Stimulated activated CD4-positive, alpha-beta T cell treated with anti-CD3 and anti-CD28 coated beads, TNF-alpha, amount 100 ng/mL, for 4 hours (primary cell): Measurements from ENCODE around the gene HLA-DQB1.
"Not testable (repeated sequence)": the region's sequence is repeated elsewhere in the genome, so short reads cannot be mapped to it uniquely, and the experiment has no call there.

Source experiments
- DNase-seq, 3 experiments: peaks; one replicate each; pipeline ENCODE4 v3.0.0-alpha.2; 2020; ENCODE audit warnings: low read depth in 3 of 3

The HLA-DQB1 gene

DNA sequence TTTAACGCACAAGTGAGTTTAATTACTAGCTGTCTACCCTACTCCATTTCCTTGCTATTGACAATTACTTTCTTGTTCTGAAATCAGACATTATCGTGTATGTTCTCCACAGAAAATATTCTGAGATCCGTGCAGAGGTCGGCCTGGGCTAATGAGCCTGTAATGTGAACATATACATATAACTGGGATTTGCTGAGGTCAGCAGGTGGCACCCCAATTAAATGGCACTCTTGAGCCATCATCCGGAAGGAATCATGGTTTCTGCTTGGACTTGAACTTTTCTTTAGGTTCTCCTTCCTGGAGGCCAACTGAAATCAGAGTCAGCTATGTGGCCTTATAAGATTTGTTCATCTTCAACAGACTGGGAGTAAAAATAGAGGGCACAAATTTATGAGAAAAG lies 3.6 kb downstream of the HLA-DQB1 start:
- DNase-seq, result no peak

DNA sequence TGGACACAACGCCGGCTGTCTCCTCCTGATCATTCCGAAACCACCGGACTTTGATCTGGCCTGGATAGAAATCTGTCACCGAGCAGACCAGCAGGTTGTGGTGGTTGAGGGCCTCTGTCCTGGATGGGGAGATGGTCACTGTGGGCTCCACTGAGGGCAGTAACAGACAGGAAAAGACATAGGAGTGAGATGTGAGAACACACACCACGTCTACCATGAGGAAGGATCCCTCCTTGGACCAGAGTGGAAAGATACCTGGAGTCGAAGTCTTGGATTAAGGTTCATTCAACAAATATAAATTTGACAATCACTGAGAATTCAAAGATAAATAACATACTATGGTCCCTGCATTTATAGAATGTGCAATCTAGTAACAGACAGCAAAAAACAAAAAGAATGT lies 4.4 kb downstream of the HLA-DQB1 start:
- no peak for DNase-seq

DNA sequence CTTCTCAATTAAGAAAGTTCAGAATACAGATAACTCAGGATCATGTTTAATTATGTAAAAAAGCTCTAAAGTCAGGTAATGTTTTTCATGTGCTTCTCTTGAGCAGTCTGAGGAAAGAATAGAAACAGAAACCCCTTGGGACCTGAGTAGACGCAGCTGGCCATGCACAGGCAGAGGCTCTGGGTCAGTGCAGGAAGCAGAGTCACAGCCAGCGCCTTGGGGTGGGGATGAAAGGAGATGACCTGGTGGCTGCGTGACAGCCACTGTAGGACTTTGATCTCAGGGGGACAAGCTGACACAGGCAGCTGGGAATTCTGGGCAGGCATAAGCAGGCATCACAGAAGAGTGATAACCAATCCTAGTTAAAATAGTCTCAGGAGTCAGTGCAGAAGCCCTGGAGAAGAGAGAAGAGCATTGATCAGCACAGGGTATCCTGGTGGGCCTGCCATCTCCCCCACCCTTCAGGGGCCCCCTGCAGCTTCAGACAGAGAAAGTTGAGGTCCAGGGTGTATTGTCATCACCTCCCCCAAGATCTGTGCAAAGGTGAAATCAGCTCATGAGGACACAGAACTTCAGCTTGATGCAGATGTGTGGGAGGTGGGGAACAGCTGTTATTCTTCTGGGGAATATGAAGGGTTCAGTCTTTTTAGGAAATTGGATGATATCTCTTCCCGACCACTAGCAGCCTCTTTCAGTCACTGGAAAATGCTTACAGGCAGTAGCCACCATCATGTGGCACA lies 6.4 kb downstream of the HLA-DQB1 start:
- no peak for DNase-seq

DNA sequence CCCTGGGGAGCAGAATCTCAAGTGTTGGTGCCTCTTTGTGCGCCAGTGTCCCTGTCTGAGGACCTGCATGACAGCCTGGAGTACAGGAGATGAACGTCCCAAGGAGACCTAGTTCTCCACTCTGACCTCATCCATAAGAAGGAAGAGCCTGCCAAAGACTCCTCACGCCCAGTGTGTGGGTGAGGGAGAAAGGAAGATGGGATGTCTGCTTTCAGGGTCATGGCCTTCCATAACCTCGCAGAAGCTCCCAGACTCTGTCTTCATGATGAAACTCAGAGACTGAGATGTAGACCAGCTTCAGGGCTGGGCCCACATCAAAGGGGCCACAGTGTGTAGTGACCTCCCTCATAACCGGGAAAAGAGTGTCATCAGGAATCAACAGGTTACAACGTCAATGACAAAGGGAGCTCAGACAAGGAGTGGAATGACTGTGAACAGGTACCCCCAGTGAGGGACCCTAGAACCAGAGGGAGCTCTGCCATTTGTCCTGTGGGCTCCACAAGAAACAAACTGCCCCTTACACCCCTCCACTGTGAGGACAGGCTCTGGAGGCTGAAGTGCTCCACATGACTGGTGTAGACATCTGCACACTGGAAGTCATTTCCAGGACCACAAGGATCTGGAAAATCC lies 8.1 kb downstream of the HLA-DQB1 start:
- no peak for DNase-seq

DNA sequence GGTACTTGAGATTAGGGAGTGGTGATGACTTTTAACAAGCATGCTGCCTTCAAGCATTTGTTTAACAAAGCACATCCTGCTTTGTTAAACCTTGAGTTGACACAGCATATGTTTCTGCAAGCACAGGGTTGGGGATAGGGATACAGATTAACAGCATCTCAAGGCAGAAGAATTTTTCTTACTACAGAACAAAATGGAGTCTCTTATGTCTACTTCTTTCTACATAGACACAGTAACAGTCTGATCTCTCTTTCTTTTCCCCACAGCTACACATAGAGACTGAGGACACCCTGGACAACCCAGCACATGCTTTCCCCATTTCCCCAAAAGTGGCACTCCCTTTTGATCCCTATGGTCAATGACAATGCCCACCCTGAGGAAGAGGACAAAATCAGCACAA lies 8.6 kb downstream of the HLA-DQB1 start:
- not testable (repeated sequence) for DNase-seq

DNA sequence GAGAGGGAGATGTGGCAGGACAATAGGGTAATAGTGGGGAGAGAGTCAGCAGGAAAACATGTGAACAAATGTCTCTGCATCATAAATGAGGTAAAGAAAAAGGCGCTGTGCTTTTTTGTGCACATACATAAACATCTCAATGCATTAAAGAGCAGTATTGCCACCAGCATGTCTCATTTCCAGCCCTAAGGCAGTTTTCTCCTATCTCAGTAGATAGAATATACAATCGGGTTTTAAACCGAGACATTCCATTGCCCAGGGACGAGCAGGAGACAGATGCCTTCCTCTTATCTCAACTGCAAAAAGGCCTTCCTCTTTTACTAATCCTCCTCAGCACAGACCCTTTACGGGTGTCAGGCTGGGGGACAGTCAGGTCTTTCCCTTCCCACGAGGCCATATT lies 9.1 kb downstream of the HLA-DQB1 start:
- not testable (repeated sequence) for DNase-seq

DNA sequence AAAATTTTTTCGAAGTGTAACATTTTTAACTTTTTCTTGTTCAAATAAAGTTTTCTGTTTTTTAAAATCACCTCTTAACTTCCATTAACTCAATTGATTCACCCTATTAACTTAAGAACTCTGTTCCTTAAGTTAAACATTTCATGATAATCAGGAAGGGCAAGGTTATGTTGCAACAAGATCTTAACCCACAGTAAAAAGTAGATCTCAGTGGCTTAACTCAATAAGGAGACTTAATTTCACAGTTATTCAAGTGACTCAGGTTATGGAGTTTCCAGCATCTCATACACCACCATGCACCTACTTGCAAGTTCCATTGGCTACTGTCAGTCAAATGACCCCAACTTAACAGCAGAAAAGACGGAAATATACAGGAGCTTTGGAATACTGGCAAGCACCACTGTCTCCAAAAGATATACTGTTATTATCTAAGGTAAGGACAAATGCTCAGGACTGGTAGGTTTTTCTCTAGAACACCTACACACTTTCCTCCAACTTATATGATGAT lies 11.2 kb downstream of the HLA-DQB1 start:
- DNase-seq, result no peak

DNA sequence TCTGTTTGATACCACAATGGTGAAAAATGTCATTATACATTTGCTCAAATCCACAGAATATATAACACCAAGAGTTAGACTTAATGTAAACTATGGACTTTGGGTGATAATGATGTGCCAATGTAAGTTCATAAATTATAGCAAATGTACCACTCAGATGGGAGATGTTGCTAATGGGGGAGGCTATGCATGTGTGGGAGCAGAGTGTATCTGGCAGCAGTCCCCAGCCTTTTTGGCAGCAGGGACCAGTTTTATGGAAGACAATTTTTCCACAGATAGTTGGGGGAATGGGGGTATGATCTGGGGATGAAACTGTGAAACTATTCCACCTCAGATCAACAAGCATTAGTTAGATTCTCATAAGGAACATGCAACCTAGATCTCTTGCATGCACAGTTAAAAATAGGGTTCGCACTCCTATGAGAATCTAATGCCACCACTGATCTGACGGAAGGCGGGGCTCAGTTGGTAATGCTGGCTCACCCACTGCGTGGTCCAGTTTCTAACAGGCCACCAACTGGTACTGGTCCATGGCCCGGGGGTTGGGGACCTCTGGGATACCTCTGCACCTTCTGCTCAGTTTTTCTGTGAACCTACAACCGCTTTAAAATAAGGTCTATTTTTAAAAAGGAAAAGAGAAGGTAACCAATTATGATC lies 21.3 kb downstream of the HLA-DQB1 start:
- no peak for DNase-seq

DNA sequence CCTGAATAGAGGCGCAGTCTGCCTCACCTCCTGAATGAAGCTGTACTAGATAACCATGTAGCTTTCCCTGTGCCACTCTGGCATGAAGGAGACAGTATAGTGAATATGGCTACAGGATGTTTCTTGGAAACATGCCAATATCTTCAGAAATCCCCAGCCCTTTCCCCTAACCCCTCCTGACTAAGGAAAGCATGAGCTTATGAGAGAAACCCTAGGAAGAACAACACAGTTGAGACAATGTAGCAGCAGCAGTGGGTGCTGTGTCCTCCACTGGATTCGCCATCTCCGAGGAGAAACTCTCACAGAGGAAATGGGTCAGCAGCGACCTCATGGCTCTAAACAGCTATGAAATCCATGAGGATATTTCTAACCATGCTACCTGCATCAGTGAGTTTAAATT lies 22.6 kb downstream of the HLA-DQB1 start:
- DNase-seq, result no peak

DNA sequence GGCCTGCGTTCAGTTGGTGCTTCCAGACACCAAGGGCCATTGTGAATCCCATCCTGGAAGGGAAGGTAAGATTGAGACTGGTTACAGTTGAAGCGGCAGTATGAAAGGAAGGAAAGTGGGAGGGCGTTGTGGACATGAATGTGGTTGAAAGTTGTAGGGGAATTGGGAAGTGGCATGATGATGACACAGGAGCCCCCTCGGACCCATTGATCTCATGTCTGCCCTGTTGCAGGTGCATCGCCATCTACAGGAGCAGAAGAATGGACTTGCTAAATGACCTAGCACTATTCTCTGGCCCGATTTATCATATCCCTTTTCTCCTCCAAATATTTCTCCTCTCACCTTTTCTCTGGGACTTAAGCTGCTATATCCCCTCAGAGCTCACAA lies 23.7 kb downstream of the HLA-DQB1 start:
- DNase-seq, result no peak

DNA sequence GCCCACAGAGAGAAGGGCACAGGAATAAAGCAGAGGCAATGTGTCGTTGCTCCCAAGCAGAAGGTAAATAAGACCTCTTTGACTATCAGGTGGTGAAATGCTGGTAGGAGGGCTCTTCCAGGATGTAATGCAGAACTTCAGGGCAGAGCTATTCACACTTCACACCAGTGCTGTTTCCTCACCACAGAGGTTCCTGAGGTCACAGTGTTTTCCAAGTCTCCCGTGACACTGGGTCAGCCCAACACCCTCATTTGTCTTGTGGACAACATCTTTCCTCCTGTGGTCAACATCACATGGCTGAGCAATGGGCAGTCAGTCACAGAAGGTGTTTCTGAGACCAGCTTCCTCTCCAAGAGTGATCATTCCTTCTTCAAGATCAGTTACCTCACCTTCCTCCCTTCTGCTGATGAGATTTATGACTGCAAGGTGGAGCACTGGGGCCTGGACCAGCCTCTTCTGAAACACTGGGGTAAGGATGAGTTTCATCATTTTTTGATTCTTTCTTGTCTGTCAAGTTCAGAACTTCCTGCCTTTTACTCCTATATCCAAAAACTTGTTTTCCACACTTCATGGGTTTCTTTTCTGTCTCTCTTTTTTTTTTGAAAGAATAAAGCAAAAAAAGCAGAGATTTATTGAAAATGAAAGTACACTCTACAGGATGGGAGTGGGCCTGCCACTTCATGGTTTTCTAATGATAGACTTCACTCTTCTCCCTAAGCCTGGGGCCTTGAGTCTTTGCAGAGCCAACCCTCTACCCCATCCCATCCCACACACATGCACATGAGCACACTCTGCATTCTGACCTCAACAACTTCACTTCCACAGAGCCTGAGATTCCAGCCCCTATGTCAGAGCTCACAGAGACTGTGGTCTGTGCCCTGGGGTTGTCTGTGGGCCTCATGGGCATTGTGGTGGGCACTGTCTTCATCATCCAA lies 24.4 kb downstream of the HLA-DQB1 start:
- not testable (repeated sequence) for DNase-seq

DNA sequence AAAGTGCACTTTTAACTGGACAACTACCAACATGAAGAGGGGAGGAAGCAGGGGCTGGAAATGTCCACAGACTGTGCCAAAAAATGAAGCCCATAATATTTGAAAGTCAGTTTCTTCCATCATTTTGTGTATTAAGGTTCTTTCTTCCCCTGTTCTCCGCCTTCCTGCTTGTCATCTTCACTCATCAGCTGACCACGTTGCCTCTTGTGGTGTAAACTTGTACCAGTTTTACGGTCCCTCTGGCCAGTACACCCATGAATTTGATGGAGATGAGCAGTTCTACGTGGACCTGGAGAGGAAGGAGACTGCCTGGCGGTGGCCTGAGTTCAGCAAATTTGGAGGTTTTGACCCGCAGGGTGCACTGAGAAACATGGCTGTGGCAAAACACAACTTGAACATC lies 25.3 kb downstream of the HLA-DQB1 start:
- no peak for DNase-seq

DNA sequence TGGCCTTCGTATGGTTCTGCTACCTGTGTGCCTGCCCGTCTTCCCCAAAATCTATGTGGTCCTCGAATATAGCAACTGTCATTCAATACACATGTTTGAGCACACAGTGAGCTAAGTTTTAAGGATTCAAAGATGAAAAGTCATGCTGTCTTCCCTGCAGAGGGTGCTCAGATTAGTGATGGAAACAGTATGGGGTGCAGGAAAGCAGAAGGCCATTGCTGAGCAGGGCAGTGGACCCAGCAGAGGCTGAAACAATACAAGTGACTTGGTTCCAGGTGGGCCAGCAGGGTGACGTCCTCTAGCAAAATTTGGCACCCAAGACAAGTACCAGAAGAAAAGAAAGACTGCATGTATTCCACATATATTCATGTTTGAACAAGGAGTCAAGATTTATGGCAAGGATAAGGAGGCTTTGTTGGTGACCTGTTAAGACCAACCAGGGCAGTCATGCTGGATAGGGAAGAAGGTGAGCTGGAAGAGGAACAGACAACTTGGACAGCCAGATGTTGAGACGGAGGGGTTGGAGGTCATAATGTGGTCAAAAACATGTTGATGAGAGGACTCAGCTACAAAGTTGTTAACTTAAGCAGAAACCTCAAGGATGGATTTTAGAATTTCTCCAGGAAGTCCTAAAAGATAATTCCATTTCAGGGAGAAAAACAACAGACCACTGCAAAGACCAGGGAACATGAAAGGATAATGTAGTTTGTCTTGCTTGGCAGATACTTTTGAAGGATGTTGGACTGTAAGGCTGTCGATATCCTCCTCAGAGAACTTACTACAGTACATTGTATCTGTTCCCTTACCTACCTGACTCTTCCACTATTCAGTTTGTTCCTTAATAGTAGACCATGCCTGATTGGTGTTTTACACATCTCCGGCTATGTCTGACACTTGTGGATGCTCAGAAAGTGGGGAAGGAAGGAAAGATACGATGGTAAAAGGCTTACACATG lies 26.7 kb downstream of the HLA-DQB1 start:
- no peak for DNase-seq

DNA sequence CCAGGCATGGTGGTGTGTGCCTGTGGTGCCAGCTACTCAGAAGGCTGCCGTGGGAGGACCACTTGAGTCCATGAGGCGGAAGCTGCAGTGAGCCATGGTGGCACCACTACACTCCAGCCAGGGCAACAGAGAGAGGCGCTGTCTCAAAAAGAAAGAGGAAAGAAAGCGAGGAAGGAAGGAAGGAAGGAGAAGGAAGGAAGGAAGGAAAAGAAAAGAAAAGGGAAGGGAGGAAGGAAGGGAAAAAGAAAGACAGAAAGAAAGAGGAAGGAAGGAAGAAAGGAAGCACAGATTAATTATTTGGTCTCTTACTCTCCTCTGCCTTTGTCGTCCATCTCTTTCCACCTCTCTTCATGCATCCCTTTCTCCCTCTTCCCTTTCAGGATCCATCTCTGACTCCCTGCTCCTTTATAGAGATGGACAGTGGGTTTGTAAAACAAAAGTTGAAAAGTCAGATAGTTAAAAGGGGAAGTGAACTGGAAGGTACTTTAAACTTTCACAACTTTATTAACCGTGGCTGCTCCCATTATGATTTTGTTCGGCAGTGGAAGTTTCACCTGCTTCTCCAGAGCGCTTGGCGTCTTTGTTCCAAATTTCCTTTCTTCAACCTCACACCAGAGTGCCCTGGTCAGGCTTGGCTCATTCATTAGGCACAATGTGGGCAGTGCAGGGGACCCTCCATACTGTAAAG lies 27.8 kb downstream of the HLA-DQB1 start:
- DNase-seq, result no peak

DNA sequence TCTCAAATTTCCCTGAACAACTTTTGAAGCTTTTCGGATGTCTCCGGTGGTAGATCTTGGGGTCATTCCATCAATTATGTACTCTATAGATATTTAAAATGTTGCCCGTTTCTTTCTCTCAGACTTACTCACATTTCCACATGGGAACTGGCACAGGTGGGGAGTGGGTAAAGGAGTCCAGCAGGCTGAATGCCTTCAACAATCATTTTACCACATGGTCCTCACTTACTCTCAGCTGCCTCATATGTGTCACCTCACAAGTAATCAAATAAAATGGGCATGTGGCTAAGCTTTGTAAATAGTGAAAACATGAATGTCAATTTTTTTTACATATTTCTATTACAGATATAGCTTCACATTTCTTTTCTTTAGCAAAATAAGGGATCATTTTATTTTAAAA lies 28.6 kb downstream of the HLA-DQB1 start:
- no peak for DNase-seq

DNA sequence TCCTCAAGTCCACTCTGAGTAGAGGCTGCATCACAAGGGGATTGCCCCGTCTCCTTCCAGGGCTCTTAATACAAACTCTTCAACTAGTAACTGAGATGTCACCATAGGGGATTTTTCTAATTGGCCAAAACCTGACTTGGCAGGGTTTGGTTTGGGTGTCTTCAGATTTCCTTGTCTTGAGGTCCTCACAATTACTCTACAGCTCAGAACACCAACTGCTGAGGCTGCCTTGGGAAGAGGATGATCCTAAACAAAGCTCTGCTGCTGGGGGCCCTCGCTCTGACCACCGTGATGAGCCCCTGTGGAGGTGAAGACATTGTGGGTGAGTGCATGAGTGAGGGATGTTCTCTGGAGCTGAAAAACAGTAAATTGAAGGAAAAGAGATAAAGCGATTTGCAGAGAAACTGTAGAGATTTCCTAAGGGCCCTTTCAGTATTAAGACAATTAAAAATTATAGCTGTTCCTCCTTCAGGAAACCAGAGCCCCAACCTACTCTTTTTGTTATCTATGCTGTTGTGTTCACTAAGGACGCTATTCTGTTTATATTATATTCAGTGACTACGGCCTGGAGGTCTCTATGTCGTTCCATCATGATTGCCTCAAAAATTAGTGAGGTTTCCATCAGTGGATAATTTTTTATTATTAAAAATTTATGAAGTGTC lies 29.1 kb downstream of the HLA-DQB1 start, which contains the start of gene HLA-DQA1:
Gene HLA-DQA1 (plus strand): TSS at position 188 of the 662 bp plus-strand sequence. CDS start 53 bp downstream, at position 241.
- DNase-seq, result no peak

DNA sequence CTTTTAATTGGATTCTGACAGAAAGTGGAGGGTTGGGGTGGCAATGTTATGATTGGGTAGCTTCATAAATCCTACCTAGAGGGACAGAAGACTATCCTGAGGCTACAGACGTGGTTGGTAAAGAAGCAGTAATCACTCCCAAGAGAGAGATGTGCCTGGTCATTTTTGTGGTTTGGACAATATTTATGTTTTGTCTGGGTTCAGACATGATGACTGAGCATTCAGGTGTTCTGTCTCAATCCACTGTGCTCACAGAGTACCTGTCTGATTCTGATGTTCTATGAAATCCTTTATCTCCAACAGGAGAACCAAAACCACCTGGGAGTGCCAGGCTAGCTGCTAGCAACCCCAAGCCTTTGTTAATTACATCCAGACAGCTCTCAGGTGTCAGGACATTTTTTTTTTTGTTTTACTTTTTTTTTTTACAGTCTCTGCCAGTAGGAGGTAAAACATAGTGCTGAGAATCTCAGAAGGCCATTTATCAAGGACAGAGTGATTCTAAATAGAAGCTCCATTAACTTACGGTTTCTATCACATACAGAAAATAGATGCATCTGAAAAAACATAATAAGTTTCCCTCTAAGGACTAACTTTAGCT lies 30.8 kb downstream of the HLA-DQB1 start:
- DNase-seq, result no peak

DNA sequence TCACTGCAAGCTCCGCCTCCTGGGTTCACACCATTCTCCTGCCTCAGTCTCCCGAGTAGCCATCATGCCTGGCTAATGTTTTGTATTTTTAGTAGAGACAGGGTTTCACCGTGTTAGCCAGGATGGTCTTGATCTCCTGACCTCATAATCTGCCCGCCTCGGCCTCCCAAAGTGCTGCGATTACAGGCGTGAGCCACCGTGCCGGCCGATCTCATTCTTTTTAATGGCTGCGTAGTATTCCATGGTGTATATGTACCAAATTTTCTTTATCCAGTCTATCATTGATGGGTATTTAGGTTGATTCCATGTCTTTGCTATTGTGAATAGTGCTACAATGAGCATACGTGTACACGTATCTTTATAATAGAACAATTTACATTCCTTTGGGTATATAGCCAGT lies 36.7 kb downstream of the HLA-DQB1 start:
- DNase-seq, result not testable (repeated sequence)

DNA sequence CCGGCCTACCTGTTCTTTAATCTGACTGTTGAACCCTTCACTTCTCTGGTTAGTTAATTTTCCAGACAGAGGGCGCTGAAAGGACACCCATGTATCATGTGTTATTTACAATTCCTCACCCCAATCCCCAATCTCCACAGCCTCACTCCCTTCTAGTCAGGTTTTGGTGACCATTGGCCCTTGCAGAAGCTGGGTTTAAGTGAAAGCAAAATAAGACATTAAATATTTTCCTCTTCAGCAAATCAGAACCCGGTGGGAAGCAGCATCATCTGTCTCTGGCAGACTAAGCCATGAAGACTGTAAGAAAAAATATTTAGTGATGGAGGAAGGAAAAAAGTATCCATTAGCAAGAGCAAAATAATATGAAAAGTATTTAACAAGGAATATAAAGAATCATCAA lies 38.6 kb downstream of the HLA-DQB1 start:
- DNase-seq, result no peak
